Astrocyte (in vitro differentiated cells and primary cell): ENCODE measurements around the gene SPTB. TPM values are rescaled to one million over a fixed set of nuclear protein-coding genes. Genes with fewer than 3 reads are reported as not detected.
"Not testable (repeated sequence)": the region's sequence is repeated elsewhere in the genome, so short reads cannot be mapped to it uniquely, and the experiment has no call there.

ENCODE experiments used
- DNase-seq: peaks from one replicate; pipeline ENCODE4 v3.0.0-alpha.2; 2010; ENCODE audit warnings: low read depth
- FAIRE-seq: peaks from 2 replicates; lab custom pipeline; 2011; peaks lifted over from hg19 to GRCh38; lab: Jason Lieb, UNC
- H2AFZ ChIP-seq: 2 replicates; pipeline ENCODE4 v1.6.0; 2012; ENCODE audit warnings: low read depth, low read length, inconsistent platforms
- H3K27ac ChIP-seq: 2 replicates; pipeline ENCODE4 v1.5.1; 2011; ENCODE audit warnings: low read depth, low read length, inconsistent platforms
- H3K27me3 ChIP-seq: 2 replicates; pipeline ENCODE4 v1.6.0; 2011; ENCODE audit warnings: low read length, inconsistent platforms; ENCODE audit not compliant: insufficient read depth
- H3K36me3 ChIP-seq: 2 replicates; pipeline ENCODE4 v1.5.1; 2011; ENCODE audit warnings: low read length, inconsistent platforms; ENCODE audit not compliant: insufficient read depth
- H3K4me1 ChIP-seq: 2 replicates; pipeline ENCODE4 v1.5.1; 2011; ENCODE audit warnings: low read length, inconsistent platforms; ENCODE audit not compliant: insufficient read depth
- H3K4me2 ChIP-seq: 2 replicates; pipeline ENCODE4 v1.6.0; 2012; ENCODE audit warnings: low read length, inconsistent platforms
- H3K4me3 ChIP-seq: 2 replicates; pipeline ENCODE4 v1.5.1; 2011; ENCODE audit warnings: low read depth, mild to moderate bottlenecking, low read length, inconsistent platforms; ENCODE audit not compliant: insufficient read depth
- H3K79me2 ChIP-seq: 2 replicates; pipeline ENCODE4 v1.6.0; 2012; ENCODE audit warnings: mild to moderate bottlenecking, low read length, inconsistent platforms; ENCODE audit not compliant: insufficient read depth
- H3K9ac ChIP-seq: 2 replicates; pipeline ENCODE4 v1.6.0; 2012; ENCODE audit warnings: mild to moderate bottlenecking, low read length, inconsistent platforms
- H3K9me3 ChIP-seq: 2 replicates; pipeline ENCODE4 v1.5.1; 2012; ENCODE audit warnings: low read depth, mild to moderate bottlenecking, low read length, inconsistent platforms; ENCODE audit not compliant: insufficient read depth
- H4K20me1 ChIP-seq: 2 replicates; pipeline ENCODE4 v1.6.0; 2012; ENCODE audit warnings: low read length, inconsistent platforms; ENCODE audit not compliant: insufficient read depth
- H3K27ac Mint-ChIP-seq: one replicate; pipeline ENCODE4 v1.8.0; 2021; ENCODE audit warnings: mild to moderate bottlenecking, mixed read lengths; ENCODE audit not compliant: unreplicated experiment
- H3K27me3 Mint-ChIP-seq: one replicate; pipeline ENCODE4 v1.8.0; 2021; ENCODE audit warnings: low read depth, mixed read lengths; ENCODE audit not compliant: unreplicated experiment
- H3K36me3 Mint-ChIP-seq: one replicate; pipeline ENCODE4 v1.8.0; 2021; ENCODE audit warnings: low read depth, mixed read lengths; ENCODE audit not compliant: unreplicated experiment
- H3K4me1 Mint-ChIP-seq: one replicate; pipeline ENCODE4 v1.8.0; 2021; ENCODE audit warnings: low read depth, mixed read lengths; ENCODE audit not compliant: unreplicated experiment
- H3K4me3 Mint-ChIP-seq: one replicate; pipeline ENCODE4 v1.8.0; 2021; ENCODE audit warnings: mild to moderate bottlenecking, moderate library complexity, mixed read lengths; ENCODE audit not compliant: unreplicated experiment
- H3K9me3 Mint-ChIP-seq: one replicate; pipeline ENCODE4 v1.8.0; 2021; ENCODE audit warnings: mild to moderate bottlenecking, mixed read lengths; ENCODE audit not compliant: unreplicated experiment
- EZH2 ChIP-seq: IDR thresholded peaks from 2 replicates; pipeline ENCODE4 v1.6.1; 2012; ENCODE audit warnings: mild to moderate bottlenecking, low read length, inconsistent platforms; ENCODE audit not compliant: insufficient read depth
- total RNA-seq: library from RNA; stranded (reverse); gene quantifications from 2 replicates; pipeline ENCODE4 v1.2.1, GENCODE V29; 2021
- TF ChIP-seq, protein P1 (sequence below): IDR thresholded peaks from 2 replicates; pipeline ENCODE4 v1.5.1; 2011; ENCODE audit warnings: low read depth, mild to moderate bottlenecking, inconsistent platforms, low read length, moderate library complexity; ENCODE audit not compliant: insufficient read depth

Gene SPTB
- total RNA-seq, 1 donor from 2014 or later: 0.32 TPM

DNA sequence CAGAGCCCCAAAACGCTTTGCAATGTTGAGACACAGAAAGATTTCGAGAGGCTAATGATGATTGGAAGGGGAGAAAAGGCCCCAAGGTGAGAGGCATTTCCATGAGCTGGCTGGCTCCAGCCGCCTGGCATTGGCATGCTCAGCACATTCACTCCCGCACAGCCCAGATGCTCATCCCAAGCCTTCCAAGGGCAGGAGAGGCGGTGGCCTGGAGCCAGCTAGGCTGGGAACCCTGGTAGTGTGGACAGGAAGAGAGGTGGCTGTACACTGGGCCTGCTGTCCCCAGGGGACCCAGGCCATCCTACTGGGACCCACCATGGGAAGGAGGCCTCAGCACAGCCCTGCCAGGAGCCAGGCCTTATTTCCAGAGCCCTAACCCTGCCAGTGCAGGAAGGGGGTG lies 72.2 kb downstream of the SPTB start:
- H3K27ac ChIP-seq: peak overlapping the region; percentile 97
- peaks cover 4% of the 10 kb centered on the region for H3K27me3 Mint-ChIP-seq
- DNase-seq (no peak), FAIRE-seq (no peak)
- H2AFZ ChIP-seq: peak overlapping the region; percentile 19
- H3K4me3 ChIP-seq: no peak overlapping the region
- no peaks in the 10 kb centered on the region for H4K20me1 ChIP-seq
- H3K36me3 Mint-ChIP-seq: no peaks in the 10 kb centered on the region
- no peaks in the 10 kb centered on the region for H3K9me3 Mint-ChIP-seq
- H3K9me3 ChIP-seq: no peaks in the 10 kb centered on the region
- peaks cover 28% of the 10 kb centered on the region for H3K4me1 ChIP-seq
- no peaks in the 10 kb centered on the region for H3K27me3 ChIP-seq
- H3K36me3 ChIP-seq: no peaks in the 10 kb centered on the region
- H3K4me1 Mint-ChIP-seq: peaks cover 23% of the 10 kb centered on the region
- H3K4me2 ChIP-seq: peak overlapping the region; percentile 83
- H3K9ac ChIP-seq: peak overlapping the region; percentile 76
- H3K27ac Mint-ChIP-seq: peak overlapping the region; percentile 92
- no peak overlapping the region for H3K4me3 Mint-ChIP-seq
- TF ChIP-seq, protein P1, sequence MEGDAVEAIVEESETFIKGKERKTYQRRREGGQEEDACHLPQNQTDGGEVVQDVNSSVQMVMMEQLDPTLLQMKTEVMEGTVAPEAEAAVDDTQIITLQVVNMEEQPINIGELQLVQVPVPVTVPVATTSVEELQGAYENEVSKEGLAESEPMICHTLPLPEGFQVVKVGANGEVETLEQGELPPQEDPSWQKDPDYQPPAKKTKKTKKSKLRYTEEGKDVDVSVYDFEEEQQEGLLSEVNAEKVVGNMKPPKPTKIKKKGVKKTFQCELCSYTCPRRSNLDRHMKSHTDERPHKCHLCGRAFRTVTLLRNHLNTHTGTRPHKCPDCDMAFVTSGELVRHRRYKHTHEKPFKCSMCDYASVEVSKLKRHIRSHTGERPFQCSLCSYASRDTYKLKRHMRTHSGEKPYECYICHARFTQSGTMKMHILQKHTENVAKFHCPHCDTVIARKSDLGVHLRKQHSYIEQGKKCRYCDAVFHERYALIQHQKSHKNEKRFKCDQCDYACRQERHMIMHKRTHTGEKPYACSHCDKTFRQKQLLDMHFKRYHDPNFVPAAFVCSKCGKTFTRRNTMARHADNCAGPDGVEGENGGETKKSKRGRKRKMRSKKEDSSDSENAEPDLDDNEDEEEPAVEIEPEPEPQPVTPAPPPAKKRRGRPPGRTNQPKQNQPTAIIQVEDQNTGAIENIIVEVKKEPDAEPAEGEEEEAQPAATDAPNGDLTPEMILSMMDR: no peak
- no peak for TF ChIP-seq EZH2
- no peaks in the 10 kb centered on the region for H3K79me2 ChIP-seq

DNA sequence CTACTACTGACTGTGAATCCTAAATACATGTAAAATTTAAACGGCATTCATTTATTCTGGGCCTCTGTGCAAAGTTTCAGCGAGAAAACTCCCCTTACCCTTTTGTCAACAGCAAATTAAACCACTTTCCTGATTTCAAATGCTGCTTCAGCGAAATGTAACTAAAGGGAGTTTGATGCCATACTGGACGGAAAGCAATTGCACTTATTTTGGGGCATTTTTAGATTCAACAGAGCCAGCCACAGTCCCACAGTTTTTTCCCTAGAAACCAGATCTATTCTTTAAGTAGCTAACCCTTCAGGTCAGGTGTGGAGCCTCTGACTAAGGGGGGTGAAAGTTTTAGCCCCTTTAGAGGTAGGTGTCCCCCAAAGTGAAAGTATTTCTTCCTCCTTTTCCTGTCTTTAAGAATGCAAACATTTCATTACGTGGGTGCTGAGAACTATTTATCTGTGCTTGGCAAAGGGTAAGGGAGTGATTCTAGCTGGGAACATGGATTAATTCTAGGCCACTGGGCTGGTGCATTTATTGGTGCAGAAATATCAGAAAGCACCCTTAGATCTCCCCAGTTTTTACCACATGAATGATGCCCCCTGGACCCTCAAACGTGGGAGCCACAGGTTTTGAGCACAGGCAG lies 72.7 kb downstream of the SPTB start:
- Mint-ChIP-seq H3K36me3 (no peaks in the 10 kb centered on the region), H3K27ac (peak overlapping the region; percentile 92), H3K27me3 (peaks cover 4% of the 10 kb centered on the region), H3K4me1 (peaks cover 23% of the 10 kb centered on the region), H3K4me3 (no peak overlapping the region), H3K9me3 (no peaks in the 10 kb centered on the region)
- Histone ChIP-seq H3K79me2 (no peaks in the 10 kb centered on the region), H3K27ac (peak overlapping the region; percentile 97), H3K4me3 (peak overlapping the region; percentile 26), H2AFZ (peak overlapping the region; percentile 51), H3K4me1 (peaks cover 28% of the 10 kb centered on the region), H3K36me3 (no peaks in the 10 kb centered on the region), H3K9me3 (no peaks in the 10 kb centered on the region), H3K4me2 (peak overlapping the region; percentile 83), H3K9ac (peak overlapping the region; percentile 76), H3K27me3 (no peaks in the 10 kb centered on the region), H4K20me1 (no peaks in the 10 kb centered on the region)
- TF ChIP-seq, protein P1: no peak
- no peak for TF ChIP-seq EZH2
- DNase-seq (peak; percentile 51), FAIRE-seq (no peak)

DNA sequence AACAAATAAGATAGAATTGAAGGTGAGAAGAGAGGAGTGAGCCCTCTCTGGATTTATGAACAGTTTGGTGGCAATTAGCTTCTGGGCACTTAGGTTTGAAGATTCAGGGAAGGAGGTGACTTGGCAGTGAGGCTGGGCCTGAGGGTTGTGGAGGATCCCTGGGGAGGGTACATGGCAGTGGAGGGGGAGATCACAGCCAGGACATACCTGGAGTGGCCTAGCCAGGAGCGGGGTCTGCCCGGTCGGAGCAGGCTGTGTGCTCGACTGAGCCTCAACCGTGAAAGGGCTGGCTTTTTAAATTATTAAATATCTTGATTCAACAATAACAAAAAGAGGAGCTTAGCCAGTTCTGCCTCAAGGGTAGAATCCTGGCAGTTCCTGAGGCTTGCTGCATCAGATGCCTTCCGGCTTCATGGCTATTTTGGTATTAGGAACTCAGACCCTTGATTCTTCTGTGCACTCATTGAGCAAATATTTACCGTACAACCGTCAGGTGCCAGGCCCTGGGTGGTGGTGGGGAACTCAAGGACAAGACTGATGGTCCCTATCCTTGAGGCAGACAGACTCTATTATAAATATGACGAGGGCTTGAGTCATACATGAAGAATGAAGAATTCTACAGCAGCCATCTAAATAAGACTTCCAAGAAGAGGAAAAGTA lies 73.4 kb downstream of the SPTB start:
- peaks cover 28% of the 10 kb centered on the region for H3K4me1 ChIP-seq
- TF ChIP-seq, protein P1: no peak
- TF ChIP-seq EZH2: no peak
- H3K36me3 ChIP-seq: no peaks in the 10 kb centered on the region
- peak overlapping the region; percentile 81 for H3K9ac ChIP-seq
- H3K27ac ChIP-seq: peak overlapping the region; percentile 97
- peak overlapping the region; percentile 83 for H3K4me2 ChIP-seq
- peak overlapping the region; percentile 26 for H3K4me3 ChIP-seq
- no peaks in the 10 kb centered on the region for H3K9me3 ChIP-seq
- FAIRE-seq (peak; percentile 80), DNase-seq (peak; percentile 97)
- peak overlapping the region; percentile 92 for H3K27ac Mint-ChIP-seq
- H3K9me3 Mint-ChIP-seq: no peaks in the 10 kb centered on the region
- H2AFZ ChIP-seq: peak overlapping the region; percentile 51
- H4K20me1 ChIP-seq: no peaks in the 10 kb centered on the region
- no peaks in the 10 kb centered on the region for H3K79me2 ChIP-seq
- H3K4me3 Mint-ChIP-seq: no peak overlapping the region
- peaks cover 7% of the 10 kb centered on the region for H3K27me3 Mint-ChIP-seq
- no peaks in the 10 kb centered on the region for H3K36me3 Mint-ChIP-seq
- H3K4me1 Mint-ChIP-seq: peaks cover 23% of the 10 kb centered on the region
- H3K27me3 ChIP-seq: no peaks in the 10 kb centered on the region

DNA sequence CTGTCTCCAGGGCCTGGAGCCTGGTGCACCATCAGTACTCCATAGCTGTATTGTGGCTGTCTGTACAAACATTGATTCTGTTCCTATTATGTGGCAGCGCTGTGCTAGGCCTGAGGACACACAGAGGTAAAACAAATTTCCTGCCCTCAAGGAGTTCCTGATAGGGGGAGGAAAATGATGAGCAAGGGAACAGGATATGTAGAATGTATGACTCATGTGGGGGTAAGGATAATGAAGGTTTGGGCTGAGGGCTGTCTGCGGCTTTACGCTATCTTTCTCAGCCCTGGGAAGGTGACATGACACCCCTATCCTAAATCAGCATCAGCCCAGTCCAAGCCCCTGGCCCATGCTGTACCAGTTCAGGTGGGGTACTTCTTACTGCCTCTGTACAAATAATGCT lies 74.1 kb downstream of the SPTB start:
- peaks cover 23% of the 10 kb centered on the region for H3K4me1 Mint-ChIP-seq
- not testable (repeated sequence) for H3K9me3 ChIP-seq, H3K36me3 Mint-ChIP-seq, H3K4me3 ChIP-seq, H3K27me3 ChIP-seq, H3K9me3 Mint-ChIP-seq, H3K4me3 Mint-ChIP-seq, H3K27me3 Mint-ChIP-seq, H4K20me1 ChIP-seq, H3K36me3 ChIP-seq, H3K79me2 ChIP-seq
- peak overlapping the region; percentile 36 for H2AFZ ChIP-seq
- peaks cover 28% of the 10 kb centered on the region for H3K4me1 ChIP-seq
- FAIRE-seq (peak; percentile 87), DNase-seq (peak; percentile 64)
- peak overlapping the region; percentile 97 for H3K27ac ChIP-seq
- H3K9ac ChIP-seq: peak overlapping the region; percentile 81
- peak overlapping the region; percentile 92 for H3K27ac Mint-ChIP-seq
- peak overlapping the region; percentile 83 for H3K4me2 ChIP-seq
